GM10266 (cell line): ENCODE results near the gene NKD1.

Experiments used
- DNase-seq: peaks from one replicate; pipeline ENCODE4 v3.0.0; 2012; ENCODE audit errors: extremely low spot score
- CTCF ChIP-seq: IDR thresholded peaks from 2 replicates; pipeline ENCODE4 v1.5.1; 2012; ENCODE audit warnings: mild to moderate bottlenecking, low read depth; ENCODE audit not compliant: control insufficient read depth, insufficient read depth; ENCODE audit errors: missing control alignments

NKD1 gene

GRCh38 chr16:50548909-50549560 is 839 bp downstream of the NKD1 start:
- no peak for TF ChIP-seq CTCF
- DNase-seq = no peak

- DNase-seq = no peak
- no peak for TF ChIP-seq CTCF
Measured at GRCh38 chr16:50549561-50549915, 1.3 kb downstream of the NKD1 start.

- no peak for TF ChIP-seq CTCF
- no peak for DNase-seq
Measured at GRCh38 chr16:50550035-50550434, 1.8 kb downstream of the NKD1 start.

GRCh38 chr16:50550866-50551641 is 2.9 kb downstream of the NKD1 start:
- DNase-seq = no peak

GRCh38 chr16:50552476-50553101 is 4.4 kb downstream of the NKD1 start:
- no peak for TF ChIP-seq CTCF

More at GRCh38 chr16:50550866-50551641, 2.9 kb downstream of the NKD1 start:
- no peak for TF ChIP-seq CTCF

GRCh38 chr16:50553182-50553710 is 5.0 kb downstream of the NKD1 start:
- no peak for DNase-seq
- no peak for TF ChIP-seq CTCF

More at GRCh38 chr16:50552476-50553101, 4.4 kb downstream of the NKD1 start:
- DNase-seq = no peak
